Measurements from ENCODE around the gene NRAS.
"Not testable (repeated sequence)": the region's sequence is repeated elsewhere in the genome, so short reads cannot be mapped to it uniquely, and the experiment has no call there.

Gene NRAS

GRCh38 chr1:114755006-114755931 is 38.7 kb upstream of the NRAS start:
- no peak overlapping the region for H3K4me3 ChIP-seq (ENCODE audit: low read depth, low read length)
- TF ChIP-seq CTCF (IDR thresholded peaks at IDR 0.05; ENCODE audit: borderline replicate concordance, insufficient read depth, low read depth, low read length): no peak

GRCh38 chr1:114753702-114754101 is 37.1 kb upstream of the NRAS start:
- not testable (repeated sequence) for H3K4me3 ChIP-seq (ENCODE audit: low read depth, low read length)

GRCh38 chr1:114753143-114753542 is 36.6 kb upstream of the NRAS start:
- no peak for TF ChIP-seq CTCF (IDR thresholded peaks at IDR 0.05; ENCODE audit: borderline replicate concordance, insufficient read depth, low read depth, low read length)
- H3K4me3 ChIP-seq (ENCODE audit: low read depth, low read length): no peak overlapping the region

GRCh38 chr1:114750780-114751179 is 34.2 kb upstream of the NRAS start:
- no peak overlapping the region for H3K4me3 ChIP-seq (ENCODE audit: low read depth, low read length)
- TF ChIP-seq CTCF (IDR thresholded peaks at IDR 0.05; ENCODE audit: borderline replicate concordance, insufficient read depth, low read depth, low read length): no peak

GRCh38 chr1:114749835-114750234 is 33.3 kb upstream of the NRAS start:
- TF ChIP-seq CTCF (IDR thresholded peaks at IDR 0.05; ENCODE audit: borderline replicate concordance, insufficient read depth, low read depth, low read length): no peak
- H3K4me3 ChIP-seq (ENCODE audit: low read depth, low read length): no peak overlapping the region

GRCh38 chr1:114746450-114747121 is 30.0 kb upstream of the NRAS start:
- TF ChIP-seq CTCF (IDR thresholded peaks at IDR 0.05; ENCODE audit: borderline replicate concordance, insufficient read depth, low read depth, low read length): no peak
- no peak overlapping the region for H3K4me3 ChIP-seq (ENCODE audit: low read depth, low read length)

- no peak overlapping the region for H3K4me3 ChIP-seq (ENCODE audit: low read depth, low read length)
- TF ChIP-seq CTCF (IDR thresholded peaks at IDR 0.05; ENCODE audit: borderline replicate concordance, insufficient read depth, low read depth, low read length): no peak
Measured at GRCh38 chr1:114745291-114745690, 28.7 kb upstream of the NRAS start.
